Mucosa of stomach (tissue), 1 donor: ENCODE measurements around the gene POP4.
"Not testable (repeated sequence)": the region's sequence is repeated elsewhere in the genome, so short reads cannot be mapped to it uniquely, and the experiment has no call there.

Experiments
- H3K27me3 ChIP-seq: one replicate; pipeline ENCODE4 v1.7.0; 2013; ENCODE audit warnings: mild to moderate bottlenecking, low read length; ENCODE audit not compliant: control insufficient read depth, insufficient read depth
- H3K36me3 ChIP-seq: one replicate; pipeline ENCODE4 v1.7.0; 2013; ENCODE audit warnings: low read length; ENCODE audit not compliant: control insufficient read depth, insufficient read depth
- H3K4me1 ChIP-seq: one replicate; pipeline ENCODE4 v1.7.0; 2013; ENCODE audit warnings: mild to moderate bottlenecking, low read length; ENCODE audit not compliant: control insufficient read depth, insufficient read depth
- H3K4me3 ChIP-seq: one replicate; pipeline ENCODE4 v1.7.0; 2013; ENCODE audit warnings: low read length
- H3K9ac ChIP-seq: one replicate; pipeline ENCODE4 v1.7.0; 2013; ENCODE audit warnings: mild to moderate bottlenecking, low read length, moderate library complexity
- H3K9me3 ChIP-seq: one replicate; pipeline ENCODE4 v1.7.0; 2013; ENCODE audit warnings: mild to moderate bottlenecking, low read length, moderate library complexity; ENCODE audit not compliant: control insufficient read depth
- donor health status: Pancreatic carcinoma.

POP4 gene

DNA sequence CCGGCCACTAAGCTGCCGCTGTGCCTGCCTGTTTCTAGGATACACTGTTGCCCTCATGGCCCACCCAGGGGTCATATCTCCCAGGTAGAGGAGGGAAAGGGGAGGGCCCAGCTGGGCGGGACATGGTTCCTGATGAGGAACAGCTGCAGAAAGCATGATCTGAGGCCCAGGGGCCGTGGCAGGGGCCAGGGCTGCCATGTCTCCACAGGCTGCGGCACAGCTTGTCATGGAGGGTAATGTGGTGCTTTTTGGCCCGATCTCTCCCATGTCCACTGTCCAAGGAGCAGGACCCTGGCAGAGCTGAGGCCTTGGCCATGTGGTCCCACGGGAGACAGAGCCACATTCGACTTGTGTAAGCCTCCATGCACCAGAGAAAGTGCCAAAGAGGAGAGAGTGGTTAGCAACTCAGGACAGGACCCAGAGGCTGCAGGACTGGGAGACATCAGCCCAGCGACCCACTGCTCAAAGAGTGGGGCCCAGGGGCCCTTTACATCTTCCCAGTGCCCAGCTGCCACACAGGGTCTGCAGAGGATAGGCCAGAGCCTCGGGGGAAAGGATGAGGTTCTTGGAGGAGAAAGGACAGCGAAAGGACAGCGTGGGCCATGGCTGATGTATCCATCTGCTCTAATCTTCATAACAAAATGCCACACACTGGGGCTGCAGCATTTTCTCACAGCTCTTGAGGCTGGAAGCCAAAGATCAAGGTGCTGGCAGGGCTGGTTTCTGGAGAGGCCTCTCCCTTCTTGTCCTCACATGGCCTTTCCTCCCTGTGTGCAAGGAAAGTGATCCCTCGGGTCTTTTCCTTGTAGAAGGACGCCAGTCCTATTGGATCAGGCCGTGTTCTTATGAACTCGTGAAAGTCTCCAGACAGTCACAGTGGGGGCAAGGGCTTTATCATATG, 11.5 kb downstream of the POP4 start:
- Histone ChIP-seq H3K4me1 (no peaks in the 10 kb centered on the region), H3K27me3 (peaks cover 3% of the 10 kb centered on the region), H3K36me3 (no peaks in the 10 kb centered on the region), H3K4me3 (no peak overlapping the region), H3K9ac (no peak overlapping the region), H3K9me3 (no peaks in the 10 kb centered on the region)

GRCh38 chr19:29618434-29618833, 12.4 kb downstream of the POP4 start:
- H3K9me3 ChIP-seq: no peaks in the 10 kb centered on the region
- no peak overlapping the region for H3K9ac ChIP-seq
- H3K27me3 ChIP-seq: peaks cover 3% of the 10 kb centered on the region
- no peak overlapping the region for H3K4me3 ChIP-seq
- no peaks in the 10 kb centered on the region for H3K36me3 ChIP-seq
- H3K4me1 ChIP-seq: no peaks in the 10 kb centered on the region

DNA sequence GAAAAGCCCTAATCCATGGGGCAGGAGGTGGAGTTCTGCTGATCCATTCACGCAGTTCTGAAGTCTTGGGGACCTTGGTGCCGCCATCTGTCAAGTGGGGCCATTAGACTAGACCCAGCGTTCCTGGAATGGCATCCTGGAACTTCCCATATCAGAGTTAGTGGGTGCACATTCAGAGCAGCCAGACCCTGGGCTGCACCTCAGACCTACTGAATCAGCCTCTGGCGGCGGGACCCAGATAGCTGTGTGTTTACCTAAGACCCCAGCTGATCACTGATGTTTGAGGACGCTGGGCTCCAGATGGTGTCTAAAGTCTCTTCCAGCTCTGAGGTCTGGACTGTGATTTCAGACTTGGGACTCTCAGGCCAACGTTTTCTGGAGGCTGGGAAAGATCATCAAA, 12.8 kb downstream of the POP4 start:
- peaks cover 3% of the 10 kb centered on the region for H3K27me3 ChIP-seq
- H3K4me3 ChIP-seq: no peak overlapping the region
- no peaks in the 10 kb centered on the region for H3K9me3 ChIP-seq
- H3K4me1 ChIP-seq: no peaks in the 10 kb centered on the region
- no peaks in the 10 kb centered on the region for H3K36me3 ChIP-seq
- no peak overlapping the region for H3K9ac ChIP-seq

DNA sequence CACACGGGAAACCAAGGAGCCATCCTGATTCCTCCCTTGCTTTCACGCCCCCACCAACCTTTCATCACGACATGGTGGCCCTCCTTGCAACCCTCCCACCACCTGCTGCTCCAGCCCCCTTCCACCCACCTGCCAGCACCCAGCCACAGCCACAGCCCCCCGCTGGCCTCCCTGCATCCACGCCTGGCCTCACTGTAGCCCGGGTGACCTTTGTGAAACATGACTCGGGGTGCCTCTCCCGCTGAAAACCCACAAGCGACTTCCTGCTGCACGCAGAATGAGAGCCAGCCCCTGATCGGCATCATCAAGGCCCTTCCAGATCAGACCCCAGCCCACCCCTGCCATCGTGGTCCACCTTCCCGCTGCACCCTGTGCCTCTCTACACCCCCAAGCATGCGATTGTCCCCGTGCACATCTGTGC, 14.9 kb downstream of the POP4 start:
- no peaks in the 10 kb centered on the region for H3K36me3 ChIP-seq
- no peak overlapping the region for H3K9ac ChIP-seq
- no peaks in the 10 kb centered on the region for H3K4me1 ChIP-seq
- H3K27me3 ChIP-seq: peaks cover 3% of the 10 kb centered on the region
- H3K9me3 ChIP-seq: no peaks in the 10 kb centered on the region
- no peak overlapping the region for H3K4me3 ChIP-seq

GRCh38 chr19:29622166-29623070, 16.3 kb downstream of the POP4 start:
- H3K9ac ChIP-seq: no peak overlapping the region
- no peak overlapping the region for H3K4me3 ChIP-seq
- no peaks in the 10 kb centered on the region for H3K9me3 ChIP-seq
- H3K36me3 ChIP-seq: no peaks in the 10 kb centered on the region
- H3K27me3 ChIP-seq: peaks cover 3% of the 10 kb centered on the region
- no peaks in the 10 kb centered on the region for H3K4me1 ChIP-seq

GRCh38 chr19:29623726-29624488, 17.8 kb downstream of the POP4 start:
- Histone ChIP-seq H3K9ac (no peak overlapping the region), H3K36me3 (no peaks in the 10 kb centered on the region), H3K27me3 (peaks cover 3% of the 10 kb centered on the region), H3K4me1 (no peaks in the 10 kb centered on the region), H3K4me3 (no peak overlapping the region), H3K9me3 (no peaks in the 10 kb centered on the region)

GRCh38 chr19:29624489-29625185, 18.6 kb downstream of the POP4 start:
- H3K9me3 ChIP-seq: no peaks in the 10 kb centered on the region
- peak overlapping the region; percentile 28 for H3K9ac ChIP-seq
- H3K36me3 ChIP-seq: no peaks in the 10 kb centered on the region
- H3K4me1 ChIP-seq: no peaks in the 10 kb centered on the region
- peaks cover 3% of the 10 kb centered on the region for H3K27me3 ChIP-seq
- H3K4me3 ChIP-seq: no peak overlapping the region

GRCh38 chr19:29625186-29625651, 19.1 kb downstream of the POP4 start:
- peak overlapping the region; percentile 28 for H3K9ac ChIP-seq
- no peaks in the 10 kb centered on the region for H3K9me3 ChIP-seq
- H3K36me3 ChIP-seq: no peaks in the 10 kb centered on the region
- H3K27me3 ChIP-seq: peaks cover 3% of the 10 kb centered on the region
- H3K4me1 ChIP-seq: no peaks in the 10 kb centered on the region
- H3K4me3 ChIP-seq: no peak overlapping the region

- peaks cover 3% of the 10 kb centered on the region for H3K27me3 ChIP-seq
- no peaks in the 10 kb centered on the region for H3K9me3 ChIP-seq
- H3K9ac ChIP-seq: no peak overlapping the region
- H3K4me1 ChIP-seq: no peaks in the 10 kb centered on the region
- no peak overlapping the region for H3K4me3 ChIP-seq
- H3K36me3 ChIP-seq: no peaks in the 10 kb centered on the region
Observed at GRCh38 chr19:29626386-29626785, 20.3 kb downstream of the POP4 start.

DNA sequence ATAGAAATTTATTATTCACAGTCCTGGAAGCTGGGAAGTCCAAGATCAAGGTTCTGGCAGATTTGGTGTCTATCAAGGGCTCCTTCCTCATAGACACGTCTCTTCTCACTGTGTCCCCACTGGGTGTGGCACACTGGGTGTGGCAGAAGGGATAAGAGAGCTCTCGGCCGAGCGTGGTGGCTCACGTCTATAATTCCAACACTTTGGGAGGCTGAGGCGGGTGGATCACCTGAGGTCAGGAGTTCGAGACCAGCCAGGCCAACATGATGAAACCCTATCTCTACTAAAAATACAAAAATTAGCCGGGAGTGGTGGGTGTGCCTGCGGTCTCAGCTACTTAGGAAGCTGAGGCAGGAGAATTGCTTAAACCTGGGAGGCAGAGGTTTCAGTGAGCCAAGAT, 20.7 kb downstream of the POP4 start:
- H3K4me3 ChIP-seq, H3K36me3 ChIP-seq, H3K9ac ChIP-seq, H3K27me3 ChIP-seq, H3K9me3 ChIP-seq, H3K4me1 ChIP-seq: not testable (repeated sequence)

- Histone ChIP-seq H3K4me1 (no peaks in the 10 kb centered on the region), H3K9me3 (no peaks in the 10 kb centered on the region), H3K27me3 (no peaks in the 10 kb centered on the region), H3K9ac (no peak overlapping the region), H3K36me3 (no peaks in the 10 kb centered on the region), H3K4me3 (no peak overlapping the region)
Observed at GRCh38 chr19:29628661-29629385, 22.7 kb downstream of the POP4 start.
